ENCODE measurements around the gene ULK4.
"Not testable (repeated sequence)": the region's sequence is repeated elsewhere in the genome, so short reads cannot be mapped to it uniquely, and the experiment has no call there.

The ULK4 gene

DNA sequence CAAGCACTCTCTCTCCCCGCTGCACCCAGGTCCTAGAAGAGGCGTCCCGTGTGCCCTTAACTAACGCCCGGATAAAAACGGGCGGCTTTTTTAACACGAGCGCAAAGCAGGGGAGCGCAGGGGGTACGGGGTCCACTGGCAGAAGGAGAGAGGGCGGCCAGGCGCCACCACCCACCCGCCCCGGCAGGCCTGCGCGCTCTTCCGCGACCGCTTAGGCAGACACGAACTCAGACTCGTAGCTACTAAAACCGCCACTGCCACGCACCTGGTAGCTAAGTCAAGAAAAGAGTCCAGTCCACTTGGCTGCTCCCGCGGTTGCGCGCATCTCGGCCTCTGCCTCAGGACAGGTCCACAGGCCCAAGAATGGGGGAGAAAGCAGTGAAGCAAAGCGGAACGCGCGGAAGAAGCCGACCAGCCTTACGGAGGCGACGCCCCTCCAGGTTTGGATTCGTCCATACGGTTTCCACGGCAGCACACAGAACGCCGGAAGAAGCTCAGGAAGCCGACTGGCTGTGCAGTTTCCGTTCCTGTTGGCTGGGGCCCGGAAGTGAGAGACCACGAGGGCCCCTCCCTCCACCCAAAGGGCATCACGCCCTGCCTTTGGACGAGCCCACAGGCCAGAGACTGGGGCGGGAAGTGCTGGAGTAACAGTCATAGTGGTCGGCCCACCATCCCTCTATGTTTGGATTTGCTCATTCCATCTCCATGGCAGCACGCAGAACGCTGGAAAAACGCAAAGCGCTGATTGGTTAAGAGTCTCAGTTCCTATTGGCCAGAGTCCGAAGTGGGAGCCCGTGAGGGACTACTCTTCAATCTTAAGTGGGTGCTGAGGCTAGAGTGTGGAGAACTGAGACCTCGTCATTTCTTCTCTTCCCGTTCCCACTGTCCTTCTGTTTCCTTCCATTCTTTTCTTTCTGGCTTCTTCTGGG lies at the start of gene ULK4:
Gene ULK4, minus strand, starts transcription at position 353 of the 929 bp plus-strand sequence. CDS start 7,344 bp downstream, outside the sequence.
- in situ Hi-C loops (cut with HindIII; ENCODE audit: low sequenced_read_pairs): no loop called here

GRCh38 chr3:42010530-42010929 lies 48.6 kb upstream of the ULK4 start:
- in situ Hi-C loops (cut with HindIII; ENCODE audit: low sequenced_read_pairs): loop anchor here (5.0 to 10.0 kb wide), 3 partner anchors 37 to 164 kb away; no protein-coding TSS in a partner anchor

- in situ Hi-C loops (cut with HindIII; ENCODE audit: low sequenced_read_pairs): no loop called here
These were observed 47.6 kb upstream of the ULK4 start for GRCh38 chr3:42009456-42009855.

DNA sequence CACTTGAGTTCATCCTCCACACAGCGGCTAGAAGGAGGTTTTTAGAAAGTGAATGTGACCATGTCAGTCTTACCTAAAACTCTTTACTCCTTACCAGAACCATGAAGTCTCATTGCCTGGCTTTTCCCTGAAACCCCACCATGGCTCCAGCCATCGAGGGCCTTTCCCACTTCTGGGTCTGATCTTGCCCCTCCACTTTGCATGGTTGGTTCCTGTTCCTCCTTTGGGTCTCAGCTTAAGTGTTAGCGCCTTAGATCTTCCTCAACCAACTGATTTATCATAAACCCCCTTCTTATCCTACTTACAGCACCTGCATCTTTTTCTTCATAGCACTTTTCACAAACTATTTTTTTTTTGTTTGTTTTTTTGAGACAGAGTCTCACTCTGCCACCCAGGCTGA lies 45.9 kb upstream of the ULK4 start:
- in situ Hi-C loops (cut with HindIII; ENCODE audit: low sequenced_read_pairs): no loop called here

- in situ Hi-C loops (cut with HindIII; ENCODE audit: low sequenced_read_pairs): no loop called here
These were observed 43.5 kb upstream of the ULK4 start for GRCh38 chr3:42005401-42005800.

DNA sequence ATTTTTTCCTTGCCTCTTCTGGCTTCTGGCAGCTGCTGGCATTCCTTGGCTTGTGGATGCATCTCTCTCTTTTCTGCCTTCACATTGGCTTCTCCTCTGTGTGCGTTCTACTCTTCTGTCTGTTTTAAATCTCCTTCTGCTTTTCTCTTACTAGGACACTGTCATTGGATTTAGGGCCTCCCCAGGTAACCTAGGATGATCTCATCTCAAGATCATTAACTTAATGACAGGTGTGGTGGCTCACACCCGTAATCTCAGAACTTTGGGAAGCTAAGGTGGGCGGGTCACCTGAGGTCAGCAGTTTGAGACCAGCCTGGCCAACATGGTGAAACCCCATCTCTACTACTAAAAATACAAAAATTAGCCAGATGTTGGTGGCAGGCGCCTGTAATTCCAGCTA lies 40.9 kb upstream of the ULK4 start:
- in situ Hi-C loops (cut with HindIII; ENCODE audit: low sequenced_read_pairs): no loop called here

DNA sequence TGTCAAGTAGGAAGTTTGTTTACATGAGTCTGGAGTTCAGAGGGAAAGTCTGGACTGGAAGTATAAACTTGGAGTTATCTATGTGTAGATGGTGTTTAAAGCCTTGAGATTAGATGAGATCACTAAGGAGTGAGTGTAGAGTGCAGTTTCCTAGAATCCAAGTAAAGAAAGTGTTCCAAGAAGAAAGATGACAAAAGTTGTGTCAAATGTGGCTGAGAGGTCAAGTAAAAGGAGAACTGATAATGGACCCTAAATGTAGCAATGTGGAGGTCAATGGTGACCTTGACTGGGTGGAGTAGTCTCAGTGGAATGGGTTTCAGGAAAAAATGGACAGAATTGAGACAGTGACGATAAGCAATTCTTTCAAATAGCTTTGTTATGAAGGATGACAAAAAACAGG lies 39.9 kb upstream of the ULK4 start:
- in situ Hi-C loops (cut with HindIII; ENCODE audit: low sequenced_read_pairs): no loop called here

GRCh38 chr3:41999909-42000308 lies 38.0 kb upstream of the ULK4 start:
- in situ Hi-C loops (cut with HindIII; ENCODE audit: low sequenced_read_pairs): no loop called here

GRCh38 chr3:41997702-41998550 lies 36.0 kb upstream of the ULK4 start:
- in situ Hi-C loops (cut with HindIII; ENCODE audit: low sequenced_read_pairs): no loop called here

- in situ Hi-C loops (cut with HindIII; ENCODE audit: low sequenced_read_pairs): no loop called here
These were observed 29.5 kb upstream of the ULK4 start for GRCh38 chr3:41991437-41991836.

GRCh38 chr3:41989518-41989917 lies 27.6 kb upstream of the ULK4 start:
- in situ Hi-C loops (cut with HindIII; ENCODE audit: low sequenced_read_pairs): no loop called here

DNA sequence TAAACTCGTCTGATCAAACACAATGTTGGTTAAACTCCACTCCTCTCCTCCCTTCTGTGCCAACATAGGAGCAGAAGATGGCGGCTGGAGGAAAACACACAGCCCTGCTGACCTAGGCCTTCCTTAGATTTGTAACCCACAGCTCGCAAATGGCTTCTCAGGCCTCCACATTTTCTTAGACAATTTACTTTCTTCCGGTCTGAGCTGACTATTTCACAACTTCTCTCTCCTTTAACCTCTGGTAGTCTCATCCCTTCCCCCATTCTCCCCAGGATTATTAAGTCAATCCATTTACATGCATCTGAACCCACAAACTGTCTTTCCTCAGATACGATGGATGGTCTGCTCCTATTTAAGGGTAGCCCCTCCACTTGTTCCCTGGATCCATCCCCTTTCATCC lies 25.7 kb upstream of the ULK4 start:
- in situ Hi-C loops (cut with HindIII; ENCODE audit: low sequenced_read_pairs): no loop called here

GRCh38 chr3:41986561-41986960 lies 24.7 kb upstream of the ULK4 start:
- in situ Hi-C loops (cut with HindIII; ENCODE audit: low sequenced_read_pairs): no loop called here

DNA sequence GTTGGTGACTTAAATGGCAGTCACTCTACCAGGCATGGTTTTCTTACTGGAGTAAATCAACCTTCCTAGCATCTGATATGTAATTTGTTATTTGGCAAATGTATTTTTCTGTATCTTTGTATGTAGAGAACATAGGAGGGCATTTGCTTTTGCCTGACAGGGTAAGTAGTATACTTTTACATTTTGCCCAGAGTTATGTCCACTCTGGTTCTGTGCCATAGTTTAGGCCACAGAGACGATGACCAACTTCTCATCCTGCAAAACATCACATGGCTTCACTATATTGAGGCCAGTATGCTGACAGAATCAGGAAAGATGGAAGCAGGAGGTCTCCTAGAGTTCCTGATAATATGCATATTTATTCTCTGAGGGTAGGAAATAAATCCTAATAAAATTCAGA lies 23.1 kb upstream of the ULK4 start:
- in situ Hi-C loops (cut with HindIII; ENCODE audit: low sequenced_read_pairs): no loop called here

DNA sequence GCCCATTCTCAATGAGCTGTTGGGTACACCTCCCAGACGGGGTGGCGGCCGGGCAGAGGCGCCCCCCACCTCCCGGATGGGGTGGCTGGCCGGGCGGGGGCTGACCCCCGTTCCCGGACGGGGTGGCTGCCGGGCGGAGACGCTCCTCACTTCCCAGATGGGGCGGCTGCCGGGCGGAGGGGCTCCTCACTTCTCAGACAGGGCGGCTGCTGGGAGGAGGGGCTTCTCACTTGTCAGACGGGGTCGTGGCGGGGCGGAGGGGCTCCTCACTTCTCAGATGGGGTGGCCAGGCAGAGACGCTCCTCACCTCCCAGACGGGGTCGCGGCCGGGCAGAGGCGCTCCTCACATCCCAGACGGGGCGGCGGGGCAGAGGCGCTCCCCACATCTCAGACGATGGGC lies 21.2 kb upstream of the ULK4 start:
- in situ Hi-C loops (cut with HindIII; ENCODE audit: low sequenced_read_pairs): not testable (repeated sequence)

DNA sequence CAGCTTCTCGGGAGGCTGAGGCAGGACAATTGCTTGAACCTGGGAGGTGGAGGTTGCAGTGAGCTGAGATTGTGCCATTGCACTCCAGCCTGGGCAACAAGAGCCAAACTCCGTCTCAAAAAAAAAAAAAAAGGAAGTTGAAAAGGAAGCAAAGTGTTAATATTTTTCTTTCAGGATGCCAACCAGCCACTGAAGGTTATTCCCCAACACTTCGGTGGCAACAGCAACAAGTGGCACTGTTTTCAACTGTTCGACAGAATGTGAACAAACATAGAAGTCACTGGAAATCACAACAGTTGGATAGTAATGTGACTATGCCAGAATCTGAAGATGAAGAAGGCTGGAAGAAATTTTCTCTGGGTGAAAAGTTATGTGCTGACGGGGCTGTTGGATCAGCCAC lies 15.5 kb upstream of the ULK4 start:
- in situ Hi-C loops (cut with HindIII; ENCODE audit: low sequenced_read_pairs): loop anchor here (5.0 kb wide), 1 partner anchor 105 kb away; no protein-coding TSS in a partner anchor

DNA sequence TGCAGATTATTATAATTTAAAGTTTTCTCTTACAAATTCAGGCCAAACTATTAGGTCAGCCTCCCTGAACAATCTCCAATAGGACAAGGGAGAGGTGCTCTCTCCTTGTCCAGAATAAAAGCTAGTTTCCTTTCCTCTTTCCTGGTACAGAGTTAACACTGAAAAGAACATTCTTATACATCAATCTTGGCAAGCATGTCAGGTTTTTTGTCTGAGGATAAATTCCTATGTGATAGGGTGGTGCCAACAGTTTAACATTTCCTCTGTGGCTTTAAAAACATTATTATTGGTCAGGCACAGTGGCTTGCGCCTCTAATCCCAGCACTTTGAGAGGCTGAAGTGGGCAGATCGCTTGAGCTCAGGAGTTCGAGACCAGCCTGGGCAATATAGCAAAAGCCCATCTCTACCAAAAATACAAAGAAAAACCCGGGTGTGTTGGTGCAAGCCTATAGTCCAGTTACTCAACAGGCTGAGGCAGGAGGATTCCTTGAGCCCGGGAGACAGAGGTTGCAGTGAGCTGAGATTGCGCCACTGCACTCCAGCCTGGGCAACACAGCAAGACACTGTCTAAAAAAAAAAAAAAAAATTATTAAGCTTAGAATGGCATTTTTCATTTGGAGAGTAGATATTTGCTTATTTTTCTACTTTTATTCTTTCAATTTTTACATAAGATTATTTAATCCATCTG lies 13.7 kb upstream of the ULK4 start:
- in situ Hi-C loops (cut with HindIII; ENCODE audit: low sequenced_read_pairs): loop anchor here (5.0 kb wide), 1 partner anchor 107 kb away; no protein-coding TSS in a partner anchor

GRCh38 chr3:41974223-41974622 lies 12.3 kb upstream of the ULK4 start:
- in situ Hi-C loops (cut with HindIII; ENCODE audit: low sequenced_read_pairs): no loop called here

DNA sequence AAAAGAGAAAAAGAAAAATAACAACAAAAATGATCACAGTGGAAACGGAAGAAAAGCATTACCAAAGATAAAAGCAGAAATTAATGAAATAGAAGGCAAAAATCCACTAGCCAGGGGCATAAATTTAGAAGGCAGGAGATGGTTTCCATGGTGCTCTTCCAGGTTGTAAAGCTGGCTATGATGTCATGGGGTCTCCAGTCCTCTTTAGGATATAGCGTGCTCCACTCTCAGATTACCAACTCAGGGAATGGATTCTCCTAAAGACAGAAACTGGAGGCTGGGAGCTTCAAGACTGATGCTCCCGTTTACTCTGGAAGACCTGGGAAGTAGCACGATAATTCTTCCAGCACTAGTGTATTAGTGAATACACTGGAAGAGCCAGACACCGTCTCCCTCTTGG lies 10.9 kb upstream of the ULK4 start:
- in situ Hi-C loops (cut with HindIII; ENCODE audit: low sequenced_read_pairs): no loop called here

GRCh38 chr3:41966206-41966605 lies 4.3 kb upstream of the ULK4 start:
- in situ Hi-C loops (cut with HindIII; ENCODE audit: low sequenced_read_pairs): no loop called here

- in situ Hi-C loops (cut with HindIII; ENCODE audit: low sequenced_read_pairs): no loop called here
These were observed 1.9 kb upstream of the ULK4 start for GRCh38 chr3:41963823-41964222.

Data from endothelial cell of hepatic sinusoid (primary cell).